Peyer's patch (tissue), 4 donors: ENCODE measurements around the gene LRRC56.

Source experiments
- POLR2A ChIP-seq, 2 donors: fragments of 450-650 bp; IDR thresholded peaks; one replicate each; pipeline ENCODE4 v1.5.1; 2017; ENCODE audit warnings: antibody characterized with exemption in 2 of 2, mild to moderate bottlenecking in 2 of 2, moderate library complexity in 2 of 2
- TF ChIP-seq, protein P1 (sequence below), 6 experiments: fragments of 450-650 bp in 4 of 6; fragments of 200-600 bp in 2 of 6; sonication (generic) in 1 of 6; IDR thresholded peaks; one replicate each; pipeline ENCODE4 v1.5.1; 2017 to 2019; ENCODE audit warnings: antibody characterized with exemption in 6 of 6, mild to moderate bottlenecking in 3 of 6, moderate library complexity in 1 of 6

DNA sequence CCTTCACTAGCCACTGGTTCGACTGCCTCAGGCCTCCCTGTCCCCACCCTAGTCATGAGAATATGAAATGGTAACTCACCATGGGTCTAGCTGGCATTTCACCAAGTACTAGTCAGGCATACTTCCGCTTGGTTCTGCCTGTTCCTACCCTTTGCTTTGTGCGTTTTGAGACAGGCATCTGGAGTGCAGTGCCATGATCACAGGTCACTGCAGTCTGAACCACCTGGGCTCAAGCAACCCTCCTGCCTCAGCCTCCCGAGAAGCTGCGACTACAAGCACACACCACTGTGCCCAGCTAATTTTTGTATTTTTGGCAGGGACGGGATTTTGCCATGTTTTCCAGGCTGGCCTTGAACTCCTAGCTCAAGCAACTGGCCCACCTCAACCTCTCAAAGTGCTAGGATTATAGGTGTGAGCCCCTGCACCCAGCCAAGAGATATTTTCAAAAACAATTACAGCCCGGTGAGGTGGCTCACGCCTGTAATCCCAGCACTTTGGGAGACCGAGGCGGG lies 16.1 kb upstream of the LRRC56 start:
- TF ChIP-seq, protein P1, sequence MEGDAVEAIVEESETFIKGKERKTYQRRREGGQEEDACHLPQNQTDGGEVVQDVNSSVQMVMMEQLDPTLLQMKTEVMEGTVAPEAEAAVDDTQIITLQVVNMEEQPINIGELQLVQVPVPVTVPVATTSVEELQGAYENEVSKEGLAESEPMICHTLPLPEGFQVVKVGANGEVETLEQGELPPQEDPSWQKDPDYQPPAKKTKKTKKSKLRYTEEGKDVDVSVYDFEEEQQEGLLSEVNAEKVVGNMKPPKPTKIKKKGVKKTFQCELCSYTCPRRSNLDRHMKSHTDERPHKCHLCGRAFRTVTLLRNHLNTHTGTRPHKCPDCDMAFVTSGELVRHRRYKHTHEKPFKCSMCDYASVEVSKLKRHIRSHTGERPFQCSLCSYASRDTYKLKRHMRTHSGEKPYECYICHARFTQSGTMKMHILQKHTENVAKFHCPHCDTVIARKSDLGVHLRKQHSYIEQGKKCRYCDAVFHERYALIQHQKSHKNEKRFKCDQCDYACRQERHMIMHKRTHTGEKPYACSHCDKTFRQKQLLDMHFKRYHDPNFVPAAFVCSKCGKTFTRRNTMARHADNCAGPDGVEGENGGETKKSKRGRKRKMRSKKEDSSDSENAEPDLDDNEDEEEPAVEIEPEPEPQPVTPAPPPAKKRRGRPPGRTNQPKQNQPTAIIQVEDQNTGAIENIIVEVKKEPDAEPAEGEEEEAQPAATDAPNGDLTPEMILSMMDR (IDR thresholded peaks at IDR 0.05), result no peak
- TF ChIP-seq POLR2A (IDR thresholded peaks at IDR 0.05), result no peak
